Activated CD4-positive, alpha-beta T cell treated with anti-CD3 and anti-CD28 coated beads, Interleukin-2, amount 50 U/mL, for 24 hours (primary cell): ENCODE data around the gene MARVELD2.
A peak's percentile ranks its signal among the peaks of the same experiment; 100 is the strongest.
"Not testable (repeated sequence)": the region's sequence is repeated elsewhere in the genome, so short reads cannot be mapped to it uniquely, and the experiment has no call there.

Source experiments
- DNase-seq, 2 donors: peaks; one replicate each; pipeline ENCODE4 v3.0.0-alpha.2; 2020; ENCODE audit warnings: low read depth in 1 of 2, low spot score in 1 of 2

The MARVELD2 gene

GRCh38 chr5:69414885-69415583 lies at the start of gene MARVELD2:
Gene MARVELD2 (plus strand): TSS chr5:69415116. CDS start chr5:69419386, 4,270 bp downstream.
- peak in 1 of 2 donors; percentile 19 for DNase-seq

GRCh38 chr5:69367697-69368279 lies 47.1 kb upstream of the MARVELD2 start:
- DNase-seq, result no peak

- DNase-seq, result peak in 1 of 2 donors; percentile 21
These were observed 46.2 kb upstream of the MARVELD2 start for GRCh38 chr5:69368458-69369339.

- DNase-seq, result peak; percentile 88 to 92
These were observed 45.4 kb upstream of the MARVELD2 start, which contains the start of the genes AK6, RAD17 and TAF9 for GRCh38 chr5:69369340-69370121. Gene AK6 (minus strand): TSS chr5:69369520. CDS start chr5:69369490, 30 bp downstream. Gene RAD17 (plus strand): TSS chr5:69369818. CDS start chr5:69372209, 2,391 bp downstream. Gene TAF9 (minus strand): TSS chr5:69369520. CDS start chr5:69365737, 3,783 bp downstream.

- not testable (repeated sequence) for DNase-seq
These were observed 44.6 kb upstream of the MARVELD2 start for GRCh38 chr5:69370335-69370734.

GRCh38 chr5:69372394-69372793 lies 42.5 kb upstream of the MARVELD2 start:
- no peak for DNase-seq

GRCh38 chr5:69374911-69375446 lies 39.9 kb upstream of the MARVELD2 start:
- no peak for DNase-seq

- no peak for DNase-seq
These were observed 36.5 kb upstream of the MARVELD2 start for GRCh38 chr5:69378376-69378775.

- DNase-seq, result no peak
These were observed 10.1 kb upstream of the MARVELD2 start for GRCh38 chr5:69404659-69405330.

- no peak for DNase-seq
These were observed 655 bp downstream of the MARVELD2 start for GRCh38 chr5:69415584-69415958.

- no peak for DNase-seq
These were observed 1.3 kb downstream of the MARVELD2 start for GRCh38 chr5:69416180-69416579.

- DNase-seq, result no peak
These were observed 1.8 kb downstream of the MARVELD2 start for GRCh38 chr5:69416699-69417098.

GRCh38 chr5:69418554-69418953 lies 3.6 kb downstream of the MARVELD2 start:
- no peak for DNase-seq

- no peak for DNase-seq
These were observed 16.7 kb downstream of the MARVELD2 start for GRCh38 chr5:69431424-69432303.

- DNase-seq, result no peak
These were observed 17.7 kb downstream of the MARVELD2 start for GRCh38 chr5:69432412-69433206.

- not testable (repeated sequence) for DNase-seq
These were observed 20.5 kb downstream of the MARVELD2 start for GRCh38 chr5:69435276-69435884.

- DNase-seq, result no peak
These were observed 29.3 kb downstream of the MARVELD2 start for GRCh38 chr5:69444127-69444754.
